Keratinocyte (primary cell): ENCODE data around the gene NRG3.

ENCODE experiments used
- EZH2 ChIP-seq: IDR thresholded peaks from one replicate; pipeline ENCODE4 v1.6.1; 2012; ENCODE audit warnings: inconsistent platforms, mild to moderate bottlenecking, low read length, moderate library complexity
- TF ChIP-seq, protein P1 (sequence below), 3 experiments: IDR thresholded peaks in 1 of 3; conservative IDR thresholded peaks in 1 of 3; optimal IDR thresholded peaks in 1 of 3; 2 replicates in 2 of 3; 3 replicates in 1 of 3; pipeline versions ENCODE3 to v1.5.1; 2011; ENCODE audit warnings: low read length in 3 of 3, mild to moderate bottlenecking in 3 of 3, moderate library complexity in 2 of 3, control low read depth in 1 of 3, inconsistent platforms in 1 of 3; ENCODE audit not compliant: insufficient read depth in 2 of 3; ENCODE audit errors: extremely low read depth in 1 of 3

DNA sequence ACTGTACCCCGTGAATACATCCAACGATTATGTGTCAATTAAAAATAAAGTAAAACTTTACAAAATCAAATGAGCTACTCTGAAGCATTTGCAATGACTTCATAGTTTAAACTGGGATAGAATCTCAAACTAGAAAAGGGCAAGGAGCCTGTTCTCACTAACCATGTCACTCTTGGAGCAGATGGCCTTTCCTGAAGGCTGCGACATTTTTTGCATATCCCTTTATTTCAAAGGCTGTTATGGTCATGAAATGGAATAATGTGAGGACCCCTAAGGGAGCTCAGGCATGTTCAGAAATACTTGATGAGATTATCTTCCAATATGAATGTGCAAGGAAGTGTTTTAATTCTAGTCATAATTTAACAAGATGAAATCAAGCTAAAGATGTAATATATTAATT, 679.4 kb downstream of the NRG3 start:
- TF ChIP-seq EZH2, result no peak
- TF ChIP-seq, protein P1, sequence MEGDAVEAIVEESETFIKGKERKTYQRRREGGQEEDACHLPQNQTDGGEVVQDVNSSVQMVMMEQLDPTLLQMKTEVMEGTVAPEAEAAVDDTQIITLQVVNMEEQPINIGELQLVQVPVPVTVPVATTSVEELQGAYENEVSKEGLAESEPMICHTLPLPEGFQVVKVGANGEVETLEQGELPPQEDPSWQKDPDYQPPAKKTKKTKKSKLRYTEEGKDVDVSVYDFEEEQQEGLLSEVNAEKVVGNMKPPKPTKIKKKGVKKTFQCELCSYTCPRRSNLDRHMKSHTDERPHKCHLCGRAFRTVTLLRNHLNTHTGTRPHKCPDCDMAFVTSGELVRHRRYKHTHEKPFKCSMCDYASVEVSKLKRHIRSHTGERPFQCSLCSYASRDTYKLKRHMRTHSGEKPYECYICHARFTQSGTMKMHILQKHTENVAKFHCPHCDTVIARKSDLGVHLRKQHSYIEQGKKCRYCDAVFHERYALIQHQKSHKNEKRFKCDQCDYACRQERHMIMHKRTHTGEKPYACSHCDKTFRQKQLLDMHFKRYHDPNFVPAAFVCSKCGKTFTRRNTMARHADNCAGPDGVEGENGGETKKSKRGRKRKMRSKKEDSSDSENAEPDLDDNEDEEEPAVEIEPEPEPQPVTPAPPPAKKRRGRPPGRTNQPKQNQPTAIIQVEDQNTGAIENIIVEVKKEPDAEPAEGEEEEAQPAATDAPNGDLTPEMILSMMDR (optimal IDR thresholded peaks at IDR 0.05 in 1 of 3, IDR thresholded peaks at IDR 0.05 in 1 of 3, conservative IDR thresholded peaks at IDR 0.05 in 1 of 3; ENCODE audit: extremely low read depth in 1 of 3, insufficient read depth in 2 of 3, low read length in 3 of 3), result no peak
